HG03095 (cell line): ENCODE measurements around the gene RAX.
"Not testable (repeated sequence)": the region's sequence is repeated elsewhere in the genome, so short reads cannot be mapped to it uniquely, and the experiment has no call there.

ENCODE experiments used
- ATAC-seq: cut with Tn5 transposase; IDR thresholded peaks from one replicate; pipeline ENCODE4 v1.9.1; 2021; ENCODE audit warnings: moderate library complexity; ENCODE audit not compliant: unreplicated experiment

RAX gene

GRCh38 chr18:59273759-59274532, 692 bp upstream of the RAX start:
- no peak for ATAC-seq

- no peak for ATAC-seq
These were observed 899 bp downstream of the RAX start for GRCh38 chr18:59272221-59272888.

GRCh38 chr18:59271606-59272220, 1.5 kb downstream of the RAX start:
- ATAC-seq, result no peak

GRCh38 chr18:59270689-59271257, 2.5 kb downstream of the RAX start:
- no peak for ATAC-seq

GRCh38 chr18:59269563-59270119, 3.6 kb downstream of the RAX start:
- no peak for ATAC-seq

GRCh38 chr18:59268721-59269562, 4.3 kb downstream of the RAX start:
- ATAC-seq, result no peak

GRCh38 chr18:59268127-59268720, 5.0 kb downstream of the RAX start:
- no peak for ATAC-seq

GRCh38 chr18:59267503-59268126, 5.6 kb downstream of the RAX start:
- ATAC-seq, result no peak

GRCh38 chr18:59266886-59267502, 6.3 kb downstream of the RAX start:
- ATAC-seq, result no peak

GRCh38 chr18:59266459-59266858, 6.8 kb downstream of the RAX start:
- no peak for ATAC-seq

GRCh38 chr18:59265974-59266369, 7.3 kb downstream of the RAX start:
- ATAC-seq, result no peak

- no peak for ATAC-seq
These were observed 7.8 kb downstream of the RAX start for GRCh38 chr18:59265246-59265973.

- no peak for ATAC-seq
These were observed 8.5 kb downstream of the RAX start for GRCh38 chr18:59264651-59265245.

- no peak for ATAC-seq
These were observed 9.1 kb downstream of the RAX start for GRCh38 chr18:59264121-59264571.

GRCh38 chr18:59263661-59264060, 9.6 kb downstream of the RAX start:
- ATAC-seq, result no peak

- not testable (repeated sequence) for ATAC-seq
These were observed 11.0 kb downstream of the RAX start for GRCh38 chr18:59262243-59262642.

- ATAC-seq, result not testable (repeated sequence)
These were observed 11.4 kb downstream of the RAX start for GRCh38 chr18:59261842-59262241.

GRCh38 chr18:59255491-59255890, 17.8 kb downstream of the RAX start:
- ATAC-seq, result not testable (repeated sequence)
